Mesodermal cell (in vitro differentiated cells): ENCODE measurements around the gene WRNIP1.

Experiments
- H3K27ac ChIP-seq: 2 replicates; pipeline ENCODE4 v1.7.0; 2013; ENCODE audit warnings: mild to moderate bottlenecking, low read depth, low read length, moderate library complexity; ENCODE audit not compliant: severe bottlenecking
- H3K36me3 ChIP-seq: 2 replicates; pipeline ENCODE4 v1.7.1; 2013; ENCODE audit warnings: mild to moderate bottlenecking, low read length, moderate library complexity; ENCODE audit not compliant: control insufficient read depth, insufficient read depth
- H3K4me1 ChIP-seq: one replicate; pipeline ENCODE4 v1.7.1; 2013; ENCODE audit warnings: mild to moderate bottlenecking, low read length; ENCODE audit not compliant: insufficient read depth, control insufficient read depth, poor library complexity, severe bottlenecking
- H3K4me3 ChIP-seq: 2 replicates; pipeline ENCODE4 v1.7.0; 2013; ENCODE audit warnings: low read length, control low read depth, mild to moderate bottlenecking; ENCODE audit not compliant: insufficient read depth, poor library complexity, severe bottlenecking; ENCODE audit errors: extremely low read depth
- H3K9me3 ChIP-seq: 2 replicates; pipeline ENCODE4 v1.7.1; 2013; ENCODE audit warnings: mild to moderate bottlenecking, low read length, moderate library complexity; ENCODE audit not compliant: control insufficient read depth
- WGBS, 2 experiments: methylation state at CpG; one replicate each; pipeline ENCODE4 v1.1.5; 2013; ENCODE audit warnings: missing lambda C conversion rate in 2 of 2; ENCODE audit not compliant: insufficient coverage in 2 of 2; 5-methylcytosine and 5-hydroxymethylcytosine counted together

WRNIP1 gene

GRCh38 chr6:2772840-2773239, 7.6 kb downstream of the WRNIP1 start:
- Histone ChIP-seq H3K4me1 (no peaks in the 10 kb centered on the region), H3K9me3 (no peaks in the 10 kb centered on the region), H3K27ac (no peak overlapping the region), H3K36me3 (peaks cover 58% of the 10 kb centered on the region), H3K4me3 (no peak overlapping the region)
- 95% methylated on average over 3 of the region's 3 CpGs; no CpG with 5 or more reads in 1 of the 2 experiments for WGBS, 2 experiments

GRCh38 chr6:2773449-2773848, 8.3 kb downstream of the WRNIP1 start:
- no peak overlapping the region for H3K4me3 ChIP-seq
- H3K9me3 ChIP-seq: no peaks in the 10 kb centered on the region
- peaks cover 61% of the 10 kb centered on the region for H3K36me3 ChIP-seq
- no peak overlapping the region for H3K27ac ChIP-seq
- 71 to 100% methylated on average over 1 of the region's 3 CpGs for WGBS, 2 experiments
- no peaks in the 10 kb centered on the region for H3K4me1 ChIP-seq

DNA sequence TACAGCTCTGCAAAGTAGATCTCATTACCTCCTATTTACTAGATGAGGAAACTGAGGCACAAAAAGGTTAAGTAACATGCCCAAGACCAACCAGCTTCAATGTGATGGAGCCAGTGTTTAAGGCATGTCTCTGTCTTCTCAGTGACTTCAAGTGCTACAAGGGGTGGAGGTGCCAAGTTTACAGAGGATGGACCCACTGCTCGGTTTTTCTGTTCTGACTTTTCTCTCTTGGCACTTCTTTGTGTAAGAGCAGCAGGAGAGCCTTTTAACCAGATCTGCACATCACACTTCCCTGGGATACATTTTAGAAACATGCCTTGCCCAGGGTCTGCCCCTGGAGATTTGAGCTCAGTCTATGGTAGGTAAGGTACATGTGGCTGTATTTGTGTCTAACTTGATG, 9.8 kb downstream of the WRNIP1 start:
- H3K4me1 ChIP-seq: no peaks in the 10 kb centered on the region
- H3K36me3 ChIP-seq: peaks cover 72% of the 10 kb centered on the region
- H3K9me3 ChIP-seq: no peaks in the 10 kb centered on the region
- H3K4me3 ChIP-seq: no peak overlapping the region
- no peak overlapping the region for H3K27ac ChIP-seq
- 92 to 100% methylated on average over 1 of the region's 1 CpG for WGBS, 2 experiments

GRCh38 chr6:2777249-2777648, 12.1 kb downstream of the WRNIP1 start:
- Histone ChIP-seq H3K4me1 (no peaks in the 10 kb centered on the region), H3K9me3 (no peaks in the 10 kb centered on the region), H3K4me3 (no peak overlapping the region), H3K36me3 (peaks cover 71% of the 10 kb centered on the region), H3K27ac (no peak overlapping the region)
- 84% methylated on average over 2 of the region's 3 CpGs; no CpG with 5 or more reads in 1 of the 2 experiments for WGBS, 2 experiments

- Histone ChIP-seq H3K36me3 (peaks cover 58% of the 10 kb centered on the region), H3K27ac (no peak overlapping the region), H3K9me3 (no peaks in the 10 kb centered on the region), H3K4me3 (no peak overlapping the region), H3K4me1 (peaks cover 17% of the 10 kb centered on the region)
- WGBS, 2 experiments: 96 to 97% methylated on average over 8 to 9 of the region's 9 CpGs
Measured at GRCh38 chr6:2780102-2780737, 15.0 kb downstream of the WRNIP1 start.

DNA sequence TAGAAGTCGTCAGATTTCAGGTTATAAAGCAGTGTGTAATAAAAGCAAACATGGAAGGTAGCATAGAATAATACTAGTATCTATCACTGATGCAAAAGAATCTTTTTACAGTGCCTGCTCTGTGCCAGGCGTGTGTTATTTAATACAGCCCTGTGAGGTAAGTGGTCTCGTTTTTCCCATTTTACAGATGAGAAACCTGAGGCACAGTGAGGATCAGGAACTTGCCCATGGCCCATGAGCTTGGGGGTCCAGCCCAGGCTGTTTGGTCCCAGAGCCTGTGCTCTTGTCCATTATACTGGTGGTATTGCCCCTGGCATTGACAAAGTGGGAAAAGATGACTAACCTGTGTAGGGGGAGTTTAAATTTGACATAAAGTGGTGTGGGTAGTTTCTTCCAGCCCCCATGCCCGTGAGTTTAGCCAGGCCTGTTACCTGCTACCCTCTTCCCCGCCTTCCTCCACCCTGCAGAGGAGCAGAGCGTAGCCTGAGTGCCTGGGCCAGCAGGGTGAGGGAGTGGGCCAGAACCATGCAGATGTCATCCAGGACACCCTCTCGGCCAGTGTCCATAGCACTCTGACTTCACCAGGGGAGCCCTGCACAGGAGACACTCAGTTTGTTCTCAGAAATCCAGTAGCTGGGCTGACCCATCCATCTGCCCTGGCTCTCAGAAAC, 16.6 kb downstream of the WRNIP1 start:
- 97 to 100% methylated on average over 5 to 7 of the region's 7 CpGs for WGBS, 2 experiments
- no peak overlapping the region for H3K4me3 ChIP-seq
- peaks cover 64% of the 10 kb centered on the region for H3K36me3 ChIP-seq
- H3K4me1 ChIP-seq: peaks cover 17% of the 10 kb centered on the region
- H3K27ac ChIP-seq: no peak overlapping the region
- no peaks in the 10 kb centered on the region for H3K9me3 ChIP-seq

GRCh38 chr6:2782356-2782708, 17.1 kb downstream of the WRNIP1 start:
- WGBS, 2 experiments: 95 to 99% methylated on average over 7 to 9 of the region's 9 CpGs

DNA sequence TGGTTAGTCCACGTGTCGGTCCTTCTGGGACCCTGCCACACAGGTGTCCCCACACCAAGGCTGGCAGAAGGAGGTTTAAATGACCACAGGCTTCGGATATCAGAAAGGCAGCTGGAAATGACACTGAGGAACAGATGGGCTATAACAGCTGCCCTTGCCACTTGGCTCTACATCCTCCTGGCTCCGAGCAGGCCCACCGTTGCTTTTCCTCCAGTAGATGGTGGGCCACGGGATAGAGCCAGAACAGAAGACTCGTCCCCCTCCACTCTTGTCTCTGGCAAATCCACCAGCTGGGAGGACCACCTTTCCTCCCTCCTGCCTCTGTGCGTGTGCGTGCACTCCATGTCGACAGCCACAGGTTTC, 17.6 kb downstream of the WRNIP1 start:
- peaks cover 68% of the 10 kb centered on the region for H3K36me3 ChIP-seq
- 86 to 91% methylated on average over 10 of the region's 10 CpGs for WGBS, 2 experiments
- H3K4me1 ChIP-seq: peaks cover 17% of the 10 kb centered on the region

More at GRCh38 chr6:2782356-2782708, 17.1 kb downstream of the WRNIP1 start:
- no peak overlapping the region for H3K27ac ChIP-seq
- H3K4me1 ChIP-seq: peaks cover 17% of the 10 kb centered on the region
- no peaks in the 10 kb centered on the region for H3K9me3 ChIP-seq
- peaks cover 64% of the 10 kb centered on the region for H3K36me3 ChIP-seq
- no peak overlapping the region for H3K4me3 ChIP-seq

DNA sequence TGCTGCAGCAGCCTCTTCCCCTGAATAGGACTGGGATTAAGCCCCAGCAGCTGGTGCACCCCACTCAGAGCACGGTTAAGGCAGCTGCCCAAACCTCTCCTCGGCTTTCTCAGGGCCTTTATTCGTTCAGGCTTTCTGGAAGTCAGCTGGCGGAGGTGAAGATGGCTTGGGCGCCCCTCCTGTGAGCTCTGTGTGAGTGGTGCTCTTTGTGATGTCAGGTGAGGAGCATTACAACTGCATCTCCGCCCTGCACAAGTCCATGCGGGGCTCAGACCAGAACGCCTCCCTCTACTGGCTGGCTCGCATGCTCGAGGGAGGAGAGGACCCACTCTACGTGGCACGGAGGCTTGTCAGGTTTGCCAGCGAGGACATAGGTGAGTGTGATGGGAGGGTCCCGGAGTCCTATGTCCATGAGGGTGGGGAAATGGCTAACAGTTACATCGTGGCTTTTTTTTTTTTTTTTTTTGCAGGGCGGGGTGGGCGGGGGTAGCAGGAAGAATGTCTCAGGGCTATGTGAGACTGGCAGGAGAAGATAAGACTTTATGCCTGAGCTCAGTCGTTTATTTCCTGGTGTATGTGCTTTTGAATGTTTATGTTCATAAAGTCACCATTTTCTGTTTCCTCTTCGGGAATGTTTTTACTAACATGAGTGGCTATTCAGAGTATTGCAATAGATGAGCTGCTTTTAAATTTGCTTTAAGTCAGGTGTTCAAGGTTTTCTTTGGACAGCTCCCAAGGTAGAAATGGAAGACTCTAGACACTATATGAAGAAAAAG, 18.2 kb downstream of the WRNIP1 start:
- no peaks in the 10 kb centered on the region for H3K9me3 ChIP-seq
- 85 to 92% methylated on average over 6 to 12 of the region's 19 CpGs for WGBS, 2 experiments
- H3K4me1 ChIP-seq: peaks cover 17% of the 10 kb centered on the region
- peaks cover 67% of the 10 kb centered on the region for H3K36me3 ChIP-seq
- H3K27ac ChIP-seq: peak overlapping the region; percentile 25
- no peak overlapping the region for H3K4me3 ChIP-seq

More for the DNA sequence above, 17.6 kb downstream of the WRNIP1 start:
- Histone ChIP-seq H3K27ac (no peak overlapping the region), H3K4me3 (no peak overlapping the region), H3K9me3 (no peaks in the 10 kb centered on the region)

- Histone ChIP-seq H3K4me1 (peaks cover 24% of the 10 kb centered on the region), H3K4me3 (no peak overlapping the region), H3K27ac (peak overlapping the region; percentile 25), H3K9me3 (no peaks in the 10 kb centered on the region), H3K36me3 (peaks cover 61% of the 10 kb centered on the region)
- WGBS, 2 experiments: 83 to 84% methylated on average over 1 to 4 of the region's 5 CpGs
Measured at GRCh38 chr6:2784061-2784460, 18.9 kb downstream of the WRNIP1 start.
